Fibroblast of mammary gland (primary cell): ENCODE measurements around the gene DNM2.
"Not testable (repeated sequence)": the region's sequence is repeated elsewhere in the genome, so short reads cannot be mapped to it uniquely, and the experiment has no call there.

Experiments
- DNase-seq: peaks from one replicate; pipeline ENCODE4 v3.0.0-alpha.2; 2010; ENCODE audit warnings: low read depth
- H3K4me3 ChIP-seq: 2 replicates; pipeline ENCODE4 v1.5.1; 2011; ENCODE audit warnings: low read depth, mild to moderate bottlenecking, low read length, moderate library complexity; ENCODE audit not compliant: control insufficient read depth
- TF ChIP-seq, protein P1 (sequence below): conservative IDR thresholded peaks from 2 replicates; pipeline ENCODE4 v1.5.1; 2011; ENCODE audit warnings: low read depth, low read length, inconsistent platforms; ENCODE audit not compliant: control insufficient read depth, insufficient read depth

Gene DNM2

DNA sequence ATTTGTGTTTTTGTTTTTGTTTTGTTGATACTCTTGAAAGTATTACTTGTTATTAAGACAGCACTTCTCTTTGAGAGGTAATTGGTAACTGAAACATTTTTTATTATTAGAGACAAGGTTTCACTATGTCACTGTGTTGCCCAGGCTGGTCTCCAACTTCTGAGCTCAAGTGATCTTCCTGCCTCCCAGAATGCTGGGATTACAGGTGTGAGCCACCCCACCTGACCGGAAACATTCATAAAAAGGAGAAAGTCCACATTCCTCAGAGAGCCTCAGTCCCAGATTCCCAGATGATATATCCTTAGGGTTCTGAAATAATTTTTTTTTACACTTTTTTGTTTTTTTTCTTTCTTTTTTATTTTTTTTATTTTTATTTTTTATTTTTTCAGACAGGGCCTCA is 156.1 kb downstream of the DNM2 start:
- no peak for DNase-seq
- H3K4me3 ChIP-seq = no peak overlapping the region
- TF ChIP-seq, protein P1, sequence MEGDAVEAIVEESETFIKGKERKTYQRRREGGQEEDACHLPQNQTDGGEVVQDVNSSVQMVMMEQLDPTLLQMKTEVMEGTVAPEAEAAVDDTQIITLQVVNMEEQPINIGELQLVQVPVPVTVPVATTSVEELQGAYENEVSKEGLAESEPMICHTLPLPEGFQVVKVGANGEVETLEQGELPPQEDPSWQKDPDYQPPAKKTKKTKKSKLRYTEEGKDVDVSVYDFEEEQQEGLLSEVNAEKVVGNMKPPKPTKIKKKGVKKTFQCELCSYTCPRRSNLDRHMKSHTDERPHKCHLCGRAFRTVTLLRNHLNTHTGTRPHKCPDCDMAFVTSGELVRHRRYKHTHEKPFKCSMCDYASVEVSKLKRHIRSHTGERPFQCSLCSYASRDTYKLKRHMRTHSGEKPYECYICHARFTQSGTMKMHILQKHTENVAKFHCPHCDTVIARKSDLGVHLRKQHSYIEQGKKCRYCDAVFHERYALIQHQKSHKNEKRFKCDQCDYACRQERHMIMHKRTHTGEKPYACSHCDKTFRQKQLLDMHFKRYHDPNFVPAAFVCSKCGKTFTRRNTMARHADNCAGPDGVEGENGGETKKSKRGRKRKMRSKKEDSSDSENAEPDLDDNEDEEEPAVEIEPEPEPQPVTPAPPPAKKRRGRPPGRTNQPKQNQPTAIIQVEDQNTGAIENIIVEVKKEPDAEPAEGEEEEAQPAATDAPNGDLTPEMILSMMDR = no peak

DNA sequence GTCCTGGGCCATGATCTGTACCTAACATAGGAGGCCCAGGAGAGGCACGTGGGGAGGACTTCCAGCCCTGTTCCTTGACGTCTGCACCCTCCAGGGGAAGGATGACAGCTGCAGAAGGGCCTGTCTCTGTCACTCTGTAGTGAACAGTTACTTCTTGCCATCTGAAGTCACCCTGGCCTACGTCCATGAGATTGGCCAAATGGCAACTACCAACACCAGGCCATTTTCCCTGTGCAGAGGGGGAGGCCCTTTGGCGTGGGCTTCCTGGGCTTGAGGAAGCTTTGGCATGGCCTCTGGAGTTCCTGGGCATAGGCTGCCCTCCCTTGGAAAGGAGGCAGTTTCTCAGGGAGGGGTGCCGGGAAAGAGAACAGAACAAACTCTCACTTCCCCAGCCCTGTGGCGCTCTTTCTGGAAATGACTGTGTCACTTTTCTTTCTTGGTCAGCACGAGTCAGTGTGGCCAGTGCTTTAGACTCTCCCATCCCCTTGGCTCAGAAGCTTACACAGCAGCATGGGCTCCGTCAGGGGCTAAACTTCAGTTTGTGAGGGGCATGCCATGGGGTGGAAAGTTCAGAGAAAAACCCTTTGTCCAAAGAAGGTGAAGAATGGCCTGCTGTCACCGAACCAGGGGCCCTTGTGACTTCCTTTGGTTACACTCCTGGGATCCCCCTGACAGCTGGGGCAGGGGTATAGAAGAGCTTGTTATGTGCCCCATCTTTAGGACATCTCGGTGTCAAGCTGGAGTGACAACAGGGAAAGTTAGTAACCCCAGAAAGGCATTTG is 158.8 kb downstream of the DNM2 start:
- no peak for DNase-seq
- TF ChIP-seq, protein P1 = no peak
- H3K4me3 ChIP-seq = no peak overlapping the region

DNA sequence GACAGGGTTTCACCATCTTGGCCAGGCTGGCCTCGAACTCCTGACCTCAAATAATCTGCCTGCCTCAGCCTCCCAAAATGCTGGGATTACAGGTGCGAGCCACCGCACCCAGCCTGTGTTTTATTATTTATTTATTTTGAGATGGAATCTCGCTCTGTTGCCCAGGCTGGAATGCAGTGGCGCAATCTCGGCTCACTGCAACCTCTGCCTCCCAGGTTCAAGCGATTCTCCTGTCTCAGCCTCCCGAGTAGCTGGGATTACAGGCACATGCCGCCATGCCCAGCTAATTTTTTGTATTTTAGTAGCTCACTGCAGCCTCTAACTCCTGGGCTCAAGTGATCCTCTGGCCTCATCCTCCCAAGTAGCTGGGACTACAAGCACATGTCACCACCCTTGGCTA is 159.7 kb downstream of the DNM2 start:
- not testable (repeated sequence) for H3K4me3 ChIP-seq

DNA sequence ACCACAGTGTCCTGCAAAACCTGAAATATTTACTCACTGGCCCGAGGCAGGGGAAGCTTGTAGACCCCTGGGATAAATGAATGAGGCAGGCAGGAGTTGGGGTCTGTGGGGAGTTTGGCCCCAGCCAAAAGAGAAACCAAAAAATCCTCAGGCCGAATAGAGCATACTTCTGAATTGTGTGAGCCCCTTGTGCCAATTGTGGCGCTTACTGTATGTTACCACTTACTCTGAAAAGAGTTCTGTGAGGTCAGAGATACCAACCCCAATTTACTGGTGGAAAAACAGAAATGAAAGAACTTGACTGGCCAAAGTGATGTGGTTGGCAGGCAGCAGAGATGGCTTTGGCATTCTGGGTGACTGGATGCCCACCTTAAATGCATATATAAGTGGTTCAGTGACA is 160.4 kb downstream of the DNM2 start:
- TF ChIP-seq, protein P1 = no peak

More for the DNA sequence above, 159.7 kb downstream of the DNM2 start:
- DNase-seq = not testable (repeated sequence)

More for the DNA sequence above, 160.4 kb downstream of the DNM2 start:
- no peak for DNase-seq
- no peak overlapping the region for H3K4me3 ChIP-seq
